Measurements from ENCODE around the gene RREB1.

Gene RREB1

DNA sequence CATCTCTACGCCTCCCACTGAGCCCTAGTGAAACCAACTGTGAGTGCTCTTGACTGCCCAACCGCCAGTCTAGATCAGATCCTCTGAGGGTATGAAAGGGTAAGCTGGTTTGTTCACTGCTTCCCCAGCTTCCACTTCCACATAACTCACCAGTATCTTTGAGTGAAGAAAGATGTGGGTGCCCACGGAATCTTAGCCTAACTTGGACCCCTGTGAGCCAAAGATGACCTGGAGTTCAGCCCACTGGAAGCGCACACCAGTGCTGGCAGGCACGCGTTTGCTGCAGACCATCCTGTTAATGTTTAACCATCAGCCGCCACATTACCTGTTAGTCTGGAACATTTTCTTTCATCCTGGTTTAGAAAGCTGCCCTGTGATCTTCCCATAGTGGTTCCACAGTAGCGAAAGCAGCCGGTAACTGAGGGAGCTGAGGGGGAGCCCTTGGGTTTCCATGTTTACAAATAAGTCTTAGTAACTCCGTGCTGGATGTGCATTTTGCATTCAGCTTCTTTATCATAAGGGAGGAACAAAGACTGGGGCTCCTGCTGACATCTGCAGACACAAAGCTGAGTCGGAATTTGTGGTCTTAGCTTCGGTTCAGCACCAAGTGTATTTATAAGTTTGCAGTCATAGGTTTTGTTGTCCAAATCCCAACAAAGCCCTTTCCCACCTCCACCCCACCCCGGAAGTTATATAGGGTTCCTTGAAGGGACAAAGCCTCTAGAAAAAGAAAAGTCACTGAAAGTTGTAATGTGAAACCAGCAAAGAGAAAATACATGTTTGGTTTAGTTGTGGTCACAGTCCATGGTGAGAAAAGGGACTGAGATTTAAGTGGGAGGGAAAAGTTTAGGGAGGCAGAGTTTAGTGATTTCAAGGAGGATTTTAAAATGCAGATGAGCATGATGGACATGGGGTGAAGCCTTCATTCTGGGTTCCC is 134.2 kb downstream of the RREB1 start:
- Histone ChIP-seq H3K4me1 (ENCODE audit: control insufficient read depth, insufficient read depth, low read length) (peaks cover 3% of the 10 kb centered on the region; the same call in 1 of the 2 replicates), H3K27ac (ENCODE audit: extremely low read depth, low read depth, low read length) (no peak overlapping the region), H3K36me3 (ENCODE audit: control insufficient read depth in 2 of 2, insufficient read depth in 1 of 2, low read length in 2 of 2) (peaks cover 0 to 40% of the 10 kb centered on the region in 2 experiments; a peak in 2 of 3 replicates), H3K9me3 (ENCODE audit: control insufficient read depth, insufficient read depth, low read depth, low read length) (no peaks in the 10 kb centered on the region), H3K4me3 (ENCODE audit: low read depth, low read length) (no peak overlapping the region)
- ChIA-PET CTCF (interaction anchor here (0.5 to 5.0 kb wide), 18 partner anchors 12 to 566 kb away, joined by 3 to 65 read pairs (median 4); no protein-coding TSS in a partner anchor), POLR2A (interaction anchor here (0.6 kb wide), 1 partner anchor 82 kb away, joined by 3 read pairs; no protein-coding TSS in a partner anchor)
- TF ChIP-seq ZNF175 (tag by site-specific recombination; IDR thresholded peaks at IDR 0.05), result no peak
- no peak for TF ChIP-seq ZNF239 (tag by site-specific recombination; IDR thresholded peaks at IDR 0.05)
- TF ChIP-seq, protein P1, sequence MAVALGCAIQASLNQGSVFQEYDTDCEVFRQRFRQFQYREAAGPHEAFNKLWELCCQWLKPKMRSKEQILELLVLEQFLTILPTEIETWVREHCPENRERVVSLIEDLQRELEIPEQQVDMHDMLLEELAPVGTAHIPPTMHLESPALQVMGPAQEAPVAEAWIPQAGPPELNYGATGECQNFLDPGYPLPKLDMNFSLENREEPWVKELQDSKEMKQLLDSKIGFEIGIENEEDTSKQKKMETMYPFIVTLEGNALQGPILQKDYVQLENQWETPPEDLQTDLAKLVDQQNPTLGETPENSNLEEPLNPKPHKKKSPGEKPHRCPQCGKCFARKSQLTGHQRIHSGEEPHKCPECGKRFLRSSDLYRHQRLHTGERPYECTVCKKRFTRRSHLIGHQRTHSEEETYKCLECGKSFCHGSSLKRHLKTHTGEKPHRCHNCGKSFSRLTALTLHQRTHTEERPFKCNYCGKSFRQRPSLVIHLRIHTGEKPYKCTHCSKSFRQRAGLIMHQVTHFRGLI (tag by site-specific recombination; IDR thresholded peaks at IDR 0.05), result no peak
- no peak for TF ChIP-seq BCL11A (tag by site-specific recombination; IDR thresholded peaks at IDR 0.05; ENCODE audit: low read depth)
- peak; percentile 75 for TF ChIP-seq PRDM1 (tag by site-specific recombination; IDR thresholded peaks at IDR 0.05)
- TF ChIP-seq ZNF555 (tag by site-specific recombination; conservative IDR thresholded peaks at IDR 0.05), result no peak
- TF ChIP-seq WT1 (tag by site-specific recombination; IDR thresholded peaks at IDR 0.05), result 0 out of 2 replicates have a peak, but pooled peaks have one; percentile 27
- peak; percentile 44; the same call in 1 of the 2 replicates for TF ChIP-seq ZNF600 (tag by site-specific recombination; IDR thresholded peaks at IDR 0.05)
- peak; percentile 61; the same call in 1 of the 2 replicates for TF ChIP-seq GFI1B (tag by site-specific recombination; IDR thresholded peaks at IDR 0.05)

GRCh38 chr6:7242835-7243178 is 135.0 kb downstream of the RREB1 start:
- no peaks in the 10 kb centered on the region for H3K9me3 ChIP-seq (ENCODE audit: control insufficient read depth, insufficient read depth, low read depth, low read length)

GRCh38 chr6:7243179-7243981 is 135.6 kb downstream of the RREB1 start:
- Histone ChIP-seq H3K9me3 (ENCODE audit: control insufficient read depth, insufficient read depth, low read depth, low read length) (no peaks in the 10 kb centered on the region), H3K4me1 (ENCODE audit: control insufficient read depth, insufficient read depth, low read length) (peaks cover 3% of the 10 kb centered on the region; the same call in 1 of the 2 replicates)
- POLR2A ChIA-PET, result no interaction called here
- TF ChIP-seq KLF9 (tag by site-specific recombination; IDR thresholded peaks at IDR 0.05; ENCODE audit: low read depth) (no peak), ZNF10 (tag by site-specific recombination; IDR thresholded peaks at IDR 0.05) (0 out of 2 replicates have a peak, but pooled peaks have one; percentile 43), ZNF473 (tag by site-specific recombination; IDR thresholded peaks at IDR 0.05) (no peak), ZNF416 (tag by site-specific recombination; IDR thresholded peaks at IDR 0.05) (no peak), ZNF600 (tag by site-specific recombination; IDR thresholded peaks at IDR 0.05) (no peak), KLF1 (tag by site-specific recombination; IDR thresholded peaks at IDR 0.05) (no peak), ZBTB20 (tag by site-specific recombination; IDR thresholded peaks at IDR 0.05) (no peak), ZBTB7A (tag by site-specific recombination; IDR thresholded peaks at IDR 0.05; ENCODE audit: low read depth) (no peak), ZBTB8A (tag by site-specific recombination; IDR thresholded peaks at IDR 0.05) (no peak), ZNF2 (tag by site-specific recombination; IDR thresholded peaks at IDR 0.05) (peak; percentile 29; the same call in 1 of the 2 replicates), ZNF610 (tag by site-specific recombination; IDR thresholded peaks at IDR 0.05; ENCODE audit: borderline replicate concordance) (no peak), ZIC2 (tag by site-specific recombination; IDR thresholded peaks at IDR 0.05) (no peak), KLF16 (tag by site-specific recombination; IDR thresholded peaks at IDR 0.05) (no peak)

More at GRCh38 chr6:7242835-7243178, 135.0 kb downstream of the RREB1 start:
- Histone ChIP-seq H3K36me3 (ENCODE audit: control insufficient read depth in 2 of 2, insufficient read depth in 1 of 2, low read length in 2 of 2) (peaks cover 0 to 48% of the 10 kb centered on the region in 2 experiments; a peak in 1 of 3 replicates), H3K27ac (ENCODE audit: extremely low read depth, low read depth, low read length) (no peak overlapping the region), H3K4me1 (ENCODE audit: control insufficient read depth, insufficient read depth, low read length) (peaks cover 3% of the 10 kb centered on the region; the same call in 1 of the 2 replicates), H3K4me3 (ENCODE audit: low read depth, low read length) (no peak overlapping the region)
- ChIA-PET POLR2A (no interaction called here), CTCF (interaction anchor here (0.6 to 5.0 kb wide), 40 partner anchors 8 to 566 kb away, joined by 3 to 65 read pairs (median 5); no protein-coding TSS in a partner anchor)
- TF ChIP-seq ZFP69B (tag by site-specific recombination; IDR thresholded peaks at IDR 0.05), result no peak
- TF ChIP-seq SETDB1 (IDR thresholded peaks at IDR 0.05; ENCODE audit: insufficient read length, low read length), result no peak
- TF ChIP-seq ZNF112 (tag by site-specific recombination; IDR thresholded peaks at IDR 0.05), result no peak
- no peak for TF ChIP-seq ZNF530 (tag by site-specific recombination; IDR thresholded peaks at IDR 0.05; ENCODE audit: low read depth)
- no peak for TF ChIP-seq ZNF366 (tag by site-specific recombination; conservative IDR thresholded peaks at IDR 0.05)
- no peak for TF ChIP-seq ZNF133 (tag by site-specific recombination; IDR thresholded peaks at IDR 0.05)
- TF ChIP-seq ZNF37A (tag by site-specific recombination; IDR thresholded peaks at IDR 0.05), result no peak
- TF ChIP-seq, protein P2, sequence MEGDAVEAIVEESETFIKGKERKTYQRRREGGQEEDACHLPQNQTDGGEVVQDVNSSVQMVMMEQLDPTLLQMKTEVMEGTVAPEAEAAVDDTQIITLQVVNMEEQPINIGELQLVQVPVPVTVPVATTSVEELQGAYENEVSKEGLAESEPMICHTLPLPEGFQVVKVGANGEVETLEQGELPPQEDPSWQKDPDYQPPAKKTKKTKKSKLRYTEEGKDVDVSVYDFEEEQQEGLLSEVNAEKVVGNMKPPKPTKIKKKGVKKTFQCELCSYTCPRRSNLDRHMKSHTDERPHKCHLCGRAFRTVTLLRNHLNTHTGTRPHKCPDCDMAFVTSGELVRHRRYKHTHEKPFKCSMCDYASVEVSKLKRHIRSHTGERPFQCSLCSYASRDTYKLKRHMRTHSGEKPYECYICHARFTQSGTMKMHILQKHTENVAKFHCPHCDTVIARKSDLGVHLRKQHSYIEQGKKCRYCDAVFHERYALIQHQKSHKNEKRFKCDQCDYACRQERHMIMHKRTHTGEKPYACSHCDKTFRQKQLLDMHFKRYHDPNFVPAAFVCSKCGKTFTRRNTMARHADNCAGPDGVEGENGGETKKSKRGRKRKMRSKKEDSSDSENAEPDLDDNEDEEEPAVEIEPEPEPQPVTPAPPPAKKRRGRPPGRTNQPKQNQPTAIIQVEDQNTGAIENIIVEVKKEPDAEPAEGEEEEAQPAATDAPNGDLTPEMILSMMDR (tag by site-specific recombination; IDR thresholded peaks at IDR 0.05), result no peak

More at GRCh38 chr6:7243179-7243981, 135.6 kb downstream of the RREB1 start:
- Histone ChIP-seq H3K4me3 (ENCODE audit: low read depth, low read length) (no peak overlapping the region), H3K27ac (ENCODE audit: extremely low read depth, low read depth, low read length) (no peak overlapping the region), H3K36me3 (ENCODE audit: control insufficient read depth in 2 of 2, insufficient read depth in 1 of 2, low read length in 2 of 2) (peaks cover 0 to 54% of the 10 kb centered on the region in 2 experiments; a peak in 1 of 3 replicates)
- CTCF ChIA-PET, result interaction anchor here (0.5 to 5.0 kb wide), 84 partner anchors 9 to 689 kb away, joined by 3 to 65 read pairs (median 4); no protein-coding TSS in a partner anchor
